NCI-H2081 treated with DMSO at 0.1 percent for 48 hours (cell line): ENCODE data around the gene SLC12A6.
"Not testable (repeated sequence)": the region's sequence is repeated elsewhere in the genome, so short reads cannot be mapped to it uniquely, and the experiment has no call there.

ENCODE experiments used
- DNase-seq: peaks from one replicate; lab custom pipeline; 2025; lab: John Stamatoyannopoulos, UW

The SLC12A6 gene

GRCh38 chr15:34193272-34193671 is 144.3 kb downstream of the SLC12A6 start:
- DNase-seq: not testable (repeated sequence)

GRCh38 chr15:34188711-34189110 is 148.9 kb downstream of the SLC12A6 start:
- no peak for DNase-seq

GRCh38 chr15:34185666-34186065 is 151.9 kb downstream of the SLC12A6 start:
- no peak for DNase-seq

- DNase-seq: no peak
Measured at GRCh38 chr15:34182942-34183341, 154.6 kb downstream of the SLC12A6 start.
